ENCODE measurements around the gene APOC1.
"Not testable (repeated sequence)": the region's sequence is repeated elsewhere in the genome, so short reads cannot be mapped to it uniquely, and the experiment has no call there.

GRCh38 chr19:44914433-44915206, at the start of gene APOC1:
- TF ChIP-seq EZH2phosphoT487 (IDR thresholded peaks at IDR 0.05; ENCODE audit: borderline replicate concordance, low read depth); POLR2AphosphoS5 (IDR thresholded peaks at IDR 0.05; ENCODE audit: low read depth, low read length): not testable (repeated sequence)
- TF ChIP-seq RFX5 (IDR thresholded peaks at IDR 0.05; ENCODE audit: low read length): peak; percentile 98
